Measurements from ENCODE around the gene NFKB1. TPM values are rescaled to one million over a fixed set of nuclear protein-coding genes. Genes with fewer than 3 reads are reported as not detected.
A peak's percentile ranks its signal among the peaks of the same experiment; 100 is the strongest.

The NFKB1 gene
- total and polyA plus RNA-seq, 9 of the 15 experiments (the other 6 are each of a cell fraction or from before 2014, with no cell fraction given) = 2.4 to 14.5 (median 10.3) TPM

GRCh38 chr4:102478186-102478585 lies 23.0 kb upstream of the NFKB1 start (continued):
- TF ChIP-seq C11orf30 (IDR thresholded peaks at IDR 0.05; ENCODE audit: low read depth) (no peak), STAG1 (CRISPR knock-in tag; IDR thresholded peaks at IDR 0.05; ENCODE audit: borderline replicate concordance) (no peak), CUX1 (CRISPR knock-in tag; IDR thresholded peaks at IDR 0.05) (no peak), RNF219 (CRISPR knock-in tag; IDR thresholded peaks at IDR 0.05) (no peak), PHF20 (IDR thresholded peaks at IDR 0.05; ENCODE audit: partially characterized antibody) (no peak), MTA3 (IDR thresholded peaks at IDR 0.05; ENCODE audit: borderline replicate concordance) (no peak), RFX7 (CRISPR knock-in tag; IDR thresholded peaks at IDR 0.05) (no peak), U2AF1 (optimal IDR thresholded peaks at IDR 0.05; ENCODE audit: low read depth, low read length) (no peak), NFRKB (IDR thresholded peaks at IDR 0.05; ENCODE audit: low read depth) (0 out of 2 replicates have a peak, but pooled peaks have one; percentile 40), ZNF184 (CRISPR knock-in tag; IDR thresholded peaks at IDR 0.05) (no peak), CCAR2 (IDR thresholded peaks at IDR 0.05; ENCODE audit: low read depth, low read length) (no peak), HDAC2 (IDR thresholded peaks at IDR 0.05) (no peak)

Measured in K562 (cell line).